Measurements from ENCODE around the gene MYO1F.
A peak's percentile ranks its signal among the peaks of the same experiment; 100 is the strongest.
"Not testable (repeated sequence)": the region's sequence is repeated elsewhere in the genome, so short reads cannot be mapped to it uniquely, and the experiment has no call there.

Gene MYO1F

DNA sequence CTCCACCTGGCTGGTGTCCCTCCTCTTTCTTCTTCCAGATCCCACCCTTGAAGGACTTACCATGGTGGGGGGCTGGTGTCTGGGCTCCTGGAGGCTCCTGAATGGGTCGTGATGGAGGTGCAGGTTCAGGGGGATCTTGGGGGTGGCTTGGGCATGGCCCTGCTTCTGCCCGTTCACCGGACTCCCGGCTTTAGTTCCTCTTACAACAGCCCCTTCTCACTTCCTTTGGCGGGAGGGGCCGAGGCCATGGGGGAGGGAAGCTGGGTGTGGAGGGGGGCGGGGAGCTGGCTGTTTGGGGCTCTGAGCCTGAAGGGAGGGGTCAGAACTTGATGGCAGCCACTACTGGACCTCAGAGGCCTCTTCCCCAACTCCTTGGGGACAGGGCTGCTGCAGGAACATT, at the start of gene MYO1F:
MYO1F (minus strand) TSS at position 196 of the 400 bp plus-strand sequence; CDS start at position 63, 133 bp downstream.
- Histone ChIP-seq H3K27me3 (ENCODE audit: insufficient read depth, low read length) (no peaks in the 10 kb centered on the region), H3K4me3 (ENCODE audit: low read depth, low read length) (peak within 1 kb of the TSS; percentile 36; the same call in 1 of the 2 replicates), H3K27ac (ENCODE audit: low read depth, low read length) (no peak within 1 kb of the TSS), H3K36me3 (ENCODE audit: insufficient read depth, low read length) (no peaks in the 10 kb centered on the region), H2AFZ (ENCODE audit: low read length, unreplicated experiment) (no peak within 1 kb of the TSS), H3K4me1 (ENCODE audit: control insufficient read depth, insufficient read depth, low read length, unreplicated experiment) (peaks cover 8% of the 10 kb centered on the region), H3K79me2 (ENCODE audit: control insufficient read depth, insufficient read depth, low read length, unreplicated experiment) (no peaks in the 10 kb centered on the region)

GRCh38 chr19:8626842-8627241, 49.6 kb upstream of the MYO1F start:
- no peak overlapping the region for H2AFZ ChIP-seq (ENCODE audit: low read length, unreplicated experiment)
- H3K27ac ChIP-seq (ENCODE audit: low read depth, low read length): no peak overlapping the region
- no peaks in the 10 kb centered on the region for H3K36me3 ChIP-seq (ENCODE audit: insufficient read depth, low read length)
- H3K4me3 ChIP-seq (ENCODE audit: low read depth, low read length): no peak overlapping the region
- H3K27me3 ChIP-seq (ENCODE audit: insufficient read depth, low read length): no peaks in the 10 kb centered on the region
- no peaks in the 10 kb centered on the region for H3K4me1 ChIP-seq (ENCODE audit: control insufficient read depth, insufficient read depth, low read length, unreplicated experiment)
- no peaks in the 10 kb centered on the region for H3K79me2 ChIP-seq (ENCODE audit: control insufficient read depth, insufficient read depth, low read length, unreplicated experiment)

- not testable (repeated sequence) for H3K79me2 ChIP-seq (ENCODE audit: control insufficient read depth, insufficient read depth, low read length, unreplicated experiment); H3K27ac ChIP-seq (ENCODE audit: low read depth, low read length); H3K36me3 ChIP-seq (ENCODE audit: insufficient read depth, low read length); H3K4me3 ChIP-seq (ENCODE audit: low read depth, low read length); H3K4me1 ChIP-seq (ENCODE audit: control insufficient read depth, insufficient read depth, low read length, unreplicated experiment); H3K27me3 ChIP-seq (ENCODE audit: insufficient read depth, low read length); H2AFZ ChIP-seq (ENCODE audit: low read length, unreplicated experiment)
Measured at GRCh38 chr19:8622886-8623285, 45.6 kb upstream of the MYO1F start.

GRCh38 chr19:8618751-8619150, 41.5 kb upstream of the MYO1F start:
- Histone ChIP-seq H3K36me3 (ENCODE audit: insufficient read depth, low read length) (no peaks in the 10 kb centered on the region), H3K4me3 (ENCODE audit: low read depth, low read length) (no peak overlapping the region), H3K4me1 (ENCODE audit: control insufficient read depth, insufficient read depth, low read length, unreplicated experiment) (no peaks in the 10 kb centered on the region), H2AFZ (ENCODE audit: low read length, unreplicated experiment) (no peak overlapping the region), H3K27me3 (ENCODE audit: insufficient read depth, low read length) (no peaks in the 10 kb centered on the region; the same call in 1 of the 2 replicates), H3K27ac (ENCODE audit: low read depth, low read length) (no peak overlapping the region), H3K79me2 (ENCODE audit: control insufficient read depth, insufficient read depth, low read length, unreplicated experiment) (no peaks in the 10 kb centered on the region)

GRCh38 chr19:8617984-8618383, 40.7 kb upstream of the MYO1F start:
- H3K4me3 ChIP-seq (ENCODE audit: low read depth, low read length): no peak overlapping the region

GRCh38 chr19:8617325-8617724, 40.1 kb upstream of the MYO1F start:
- not testable (repeated sequence) for H3K79me2 ChIP-seq (ENCODE audit: control insufficient read depth, insufficient read depth, low read length, unreplicated experiment); H3K27ac ChIP-seq (ENCODE audit: low read depth, low read length); H3K27me3 ChIP-seq (ENCODE audit: insufficient read depth, low read length); H3K4me3 ChIP-seq (ENCODE audit: low read depth, low read length); H2AFZ ChIP-seq (ENCODE audit: low read length, unreplicated experiment); H3K4me1 ChIP-seq (ENCODE audit: control insufficient read depth, insufficient read depth, low read length, unreplicated experiment); H3K36me3 ChIP-seq (ENCODE audit: insufficient read depth, low read length)

More at GRCh38 chr19:8617984-8618383, 40.7 kb upstream of the MYO1F start:
- Histone ChIP-seq H3K36me3 (ENCODE audit: insufficient read depth, low read length) (no peaks in the 10 kb centered on the region), H3K4me1 (ENCODE audit: control insufficient read depth, insufficient read depth, low read length, unreplicated experiment) (no peaks in the 10 kb centered on the region), H2AFZ (ENCODE audit: low read length, unreplicated experiment) (no peak overlapping the region), H3K79me2 (ENCODE audit: control insufficient read depth, insufficient read depth, low read length, unreplicated experiment) (no peaks in the 10 kb centered on the region), H3K27ac (ENCODE audit: low read depth, low read length) (no peak overlapping the region), H3K27me3 (ENCODE audit: insufficient read depth, low read length) (no peaks in the 10 kb centered on the region; the same call in 1 of the 2 replicates)

- no peaks in the 10 kb centered on the region for H3K36me3 ChIP-seq (ENCODE audit: insufficient read depth, low read length)
- H2AFZ ChIP-seq (ENCODE audit: low read length, unreplicated experiment): no peak overlapping the region
- H3K4me3 ChIP-seq (ENCODE audit: low read depth, low read length): no peak overlapping the region
- no peaks in the 10 kb centered on the region; the same call in 1 of the 2 replicates for H3K27me3 ChIP-seq (ENCODE audit: insufficient read depth, low read length)
- no peaks in the 10 kb centered on the region for H3K4me1 ChIP-seq (ENCODE audit: control insufficient read depth, insufficient read depth, low read length, unreplicated experiment)
- no peaks in the 10 kb centered on the region for H3K79me2 ChIP-seq (ENCODE audit: control insufficient read depth, insufficient read depth, low read length, unreplicated experiment)
- no peak overlapping the region for H3K27ac ChIP-seq (ENCODE audit: low read depth, low read length)
Measured at GRCh38 chr19:8616861-8617260, 39.6 kb upstream of the MYO1F start.

- H3K4me3 ChIP-seq (ENCODE audit: low read depth, low read length): no peak overlapping the region
- no peaks in the 10 kb centered on the region for H3K79me2 ChIP-seq (ENCODE audit: control insufficient read depth, insufficient read depth, low read length, unreplicated experiment)
- H3K27me3 ChIP-seq (ENCODE audit: insufficient read depth, low read length): no peaks in the 10 kb centered on the region; the same call in 1 of the 2 replicates
- no peak overlapping the region for H3K27ac ChIP-seq (ENCODE audit: low read depth, low read length)
- no peaks in the 10 kb centered on the region for H3K36me3 ChIP-seq (ENCODE audit: insufficient read depth, low read length)
- peaks cover 5% of the 10 kb centered on the region for H3K4me1 ChIP-seq (ENCODE audit: control insufficient read depth, insufficient read depth, low read length, unreplicated experiment)
- H2AFZ ChIP-seq (ENCODE audit: low read length, unreplicated experiment): no peak overlapping the region
Measured at GRCh38 chr19:8615813-8616596, 38.8 kb upstream of the MYO1F start.

- H3K79me2 ChIP-seq (ENCODE audit: control insufficient read depth, insufficient read depth, low read length, unreplicated experiment): no peaks in the 10 kb centered on the region
- H3K27ac ChIP-seq (ENCODE audit: low read depth, low read length): no peak overlapping the region
- H3K4me3 ChIP-seq (ENCODE audit: low read depth, low read length): no peak overlapping the region
- no peaks in the 10 kb centered on the region for H3K36me3 ChIP-seq (ENCODE audit: insufficient read depth, low read length)
- H3K27me3 ChIP-seq (ENCODE audit: insufficient read depth, low read length): no peaks in the 10 kb centered on the region
- no peak overlapping the region for H2AFZ ChIP-seq (ENCODE audit: low read length, unreplicated experiment)
- H3K4me1 ChIP-seq (ENCODE audit: control insufficient read depth, insufficient read depth, low read length, unreplicated experiment): peaks cover 5% of the 10 kb centered on the region
Measured at GRCh38 chr19:8615024-8615423, 37.8 kb upstream of the MYO1F start.

- Histone ChIP-seq H3K79me2 (ENCODE audit: control insufficient read depth, insufficient read depth, low read length, unreplicated experiment) (no peaks in the 10 kb centered on the region), H2AFZ (ENCODE audit: low read length, unreplicated experiment) (no peak overlapping the region), H3K4me1 (ENCODE audit: control insufficient read depth, insufficient read depth, low read length, unreplicated experiment) (peaks cover 5% of the 10 kb centered on the region), H3K27ac (ENCODE audit: low read depth, low read length) (no peak overlapping the region), H3K27me3 (ENCODE audit: insufficient read depth, low read length) (no peaks in the 10 kb centered on the region), H3K36me3 (ENCODE audit: insufficient read depth, low read length) (no peaks in the 10 kb centered on the region), H3K4me3 (ENCODE audit: low read depth, low read length) (no peak overlapping the region)
Measured at GRCh38 chr19:8614455-8614854, 37.2 kb upstream of the MYO1F start.

GRCh38 chr19:8612807-8613171, 35.5 kb upstream of the MYO1F start:
- Histone ChIP-seq H3K36me3 (ENCODE audit: insufficient read depth, low read length) (no peaks in the 10 kb centered on the region), H2AFZ (ENCODE audit: low read length, unreplicated experiment) (no peak overlapping the region), H3K27ac (ENCODE audit: low read depth, low read length) (no peak overlapping the region), H3K27me3 (ENCODE audit: insufficient read depth, low read length) (no peaks in the 10 kb centered on the region), H3K4me3 (ENCODE audit: low read depth, low read length) (no peak overlapping the region), H3K4me1 (ENCODE audit: control insufficient read depth, insufficient read depth, low read length, unreplicated experiment) (peaks cover 8% of the 10 kb centered on the region), H3K79me2 (ENCODE audit: control insufficient read depth, insufficient read depth, low read length, unreplicated experiment) (no peaks in the 10 kb centered on the region)

Measured in ACC112 (cell line).